HG03442 (cell line): ENCODE measurements around the gene MPIG6B.

Source experiments
- ATAC-seq: cut with Tn5 transposase; IDR thresholded peaks from one replicate; pipeline ENCODE4 v1.9.1; 2021; ENCODE audit warnings: mild to moderate bottlenecking, moderate library complexity; ENCODE audit not compliant: unreplicated experiment

The MPIG6B gene

DNA sequence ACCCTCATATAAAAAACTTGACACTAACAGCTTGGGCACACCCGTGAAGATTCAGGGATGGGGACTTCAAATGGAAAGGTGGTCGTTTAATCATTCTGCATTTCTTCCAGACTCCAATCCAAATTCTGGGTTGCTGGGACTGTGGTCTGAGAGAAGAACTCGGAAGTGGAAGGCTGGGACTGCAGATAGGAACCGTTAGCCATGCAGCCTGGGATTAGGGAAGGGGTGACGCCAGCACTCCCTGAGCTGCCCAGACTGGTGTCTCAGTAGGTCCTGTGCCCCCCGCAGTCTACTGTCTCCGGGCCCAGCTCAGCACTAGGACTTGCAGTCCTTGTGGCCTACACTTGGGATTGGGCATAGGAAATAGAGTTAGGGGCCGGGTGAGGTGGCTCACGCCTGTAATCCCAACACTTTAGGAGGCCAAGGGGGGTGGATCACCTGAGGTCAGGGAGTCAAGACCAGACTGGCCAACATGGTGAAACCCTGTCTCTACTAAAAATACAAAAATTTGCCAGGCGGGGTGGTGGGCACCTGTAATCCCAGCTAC, 13.7 kb downstream of the MPIG6B start:
- no peak for ATAC-seq

DNA sequence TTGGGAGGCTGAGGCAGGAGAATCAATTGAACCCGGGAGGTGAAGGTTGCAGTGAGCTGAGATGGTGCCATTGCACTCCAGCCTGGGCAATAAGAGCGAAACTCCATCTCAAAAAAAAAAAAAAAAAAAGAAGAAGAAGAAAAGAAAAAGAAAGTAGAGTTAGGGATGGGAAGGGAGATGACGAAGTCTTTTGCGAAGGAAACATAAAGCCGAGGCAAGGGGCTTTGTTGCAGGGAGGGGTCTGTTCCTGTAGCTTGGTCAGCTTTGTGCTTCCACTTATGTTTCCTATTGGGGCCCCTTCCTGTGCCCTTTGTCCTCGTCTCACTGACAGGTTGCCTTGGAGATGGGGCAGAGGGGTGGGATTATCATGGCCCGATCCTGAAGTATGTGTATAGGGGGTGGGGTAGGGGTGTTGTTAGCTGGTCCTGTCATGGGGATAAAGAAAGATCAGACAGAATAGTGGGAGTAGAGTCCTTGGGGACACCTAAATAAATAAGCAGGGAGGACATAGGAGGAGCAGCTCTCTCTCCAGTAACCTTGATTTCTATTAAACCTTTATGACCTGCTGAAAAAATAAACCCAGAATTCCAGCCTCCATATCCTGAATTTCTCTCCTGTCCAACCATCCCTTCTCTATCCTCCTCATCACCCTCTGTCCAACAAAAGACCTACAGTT, 14.3 kb downstream of the MPIG6B start:
- ATAC-seq = no peak

DNA sequence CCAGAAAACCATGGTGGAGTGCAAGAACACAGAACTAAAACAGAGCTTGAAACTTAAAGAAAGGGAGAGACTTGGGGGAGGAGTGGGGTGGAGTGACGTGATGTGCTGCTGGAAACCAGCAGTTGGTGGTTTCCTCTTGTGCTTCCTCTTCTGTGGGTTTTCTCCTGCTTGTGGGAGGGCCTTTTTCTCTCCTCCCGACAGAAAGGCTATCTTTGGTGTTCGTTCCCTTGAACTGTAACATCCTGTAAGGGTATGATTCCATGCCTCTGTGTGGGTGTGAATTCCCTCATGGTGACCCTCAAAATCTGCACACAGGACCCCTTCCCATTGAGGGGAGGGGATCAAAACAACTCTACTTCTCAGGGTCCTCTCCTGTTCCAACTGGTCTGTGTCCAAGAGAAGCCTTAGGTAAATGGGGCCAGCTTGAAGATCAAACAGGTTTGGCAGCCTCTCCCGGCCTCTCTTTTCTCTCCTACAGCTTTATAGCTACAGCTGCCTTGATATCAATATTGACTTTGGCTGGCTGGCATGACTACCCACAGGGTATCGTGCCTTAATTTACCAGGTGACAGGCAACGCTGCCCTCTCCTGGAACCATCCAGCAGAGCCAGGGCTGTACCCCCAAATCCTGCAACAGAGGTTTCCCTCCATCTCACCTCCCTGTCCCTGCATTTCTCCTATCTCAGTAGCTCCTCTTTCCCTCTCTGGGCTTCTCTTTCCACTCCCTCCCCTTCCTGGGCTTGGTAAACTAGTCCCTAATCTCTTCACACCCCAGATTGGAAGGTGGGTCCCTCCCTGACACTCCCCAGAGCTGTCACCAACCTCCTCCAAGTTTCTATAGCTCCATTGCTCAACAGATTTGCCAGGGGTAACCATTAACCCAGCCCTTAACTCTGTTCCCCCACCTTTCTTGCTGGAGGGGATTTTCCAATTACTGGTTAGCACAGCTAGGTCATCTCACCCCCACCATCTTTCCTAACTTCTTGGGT, 15.1 kb downstream of the MPIG6B start:
- ATAC-seq = no peak

- peak; percentile 76 for ATAC-seq
Observed at GRCh38 chr6:31739639-31740396, 16.6 kb downstream of the MPIG6B start, which contains the start of gene MSH5. TSS of gene MSH5 (plus strand) at chr6:31740005. CDS start at chr6:31740467, 462 bp downstream.

DNA sequence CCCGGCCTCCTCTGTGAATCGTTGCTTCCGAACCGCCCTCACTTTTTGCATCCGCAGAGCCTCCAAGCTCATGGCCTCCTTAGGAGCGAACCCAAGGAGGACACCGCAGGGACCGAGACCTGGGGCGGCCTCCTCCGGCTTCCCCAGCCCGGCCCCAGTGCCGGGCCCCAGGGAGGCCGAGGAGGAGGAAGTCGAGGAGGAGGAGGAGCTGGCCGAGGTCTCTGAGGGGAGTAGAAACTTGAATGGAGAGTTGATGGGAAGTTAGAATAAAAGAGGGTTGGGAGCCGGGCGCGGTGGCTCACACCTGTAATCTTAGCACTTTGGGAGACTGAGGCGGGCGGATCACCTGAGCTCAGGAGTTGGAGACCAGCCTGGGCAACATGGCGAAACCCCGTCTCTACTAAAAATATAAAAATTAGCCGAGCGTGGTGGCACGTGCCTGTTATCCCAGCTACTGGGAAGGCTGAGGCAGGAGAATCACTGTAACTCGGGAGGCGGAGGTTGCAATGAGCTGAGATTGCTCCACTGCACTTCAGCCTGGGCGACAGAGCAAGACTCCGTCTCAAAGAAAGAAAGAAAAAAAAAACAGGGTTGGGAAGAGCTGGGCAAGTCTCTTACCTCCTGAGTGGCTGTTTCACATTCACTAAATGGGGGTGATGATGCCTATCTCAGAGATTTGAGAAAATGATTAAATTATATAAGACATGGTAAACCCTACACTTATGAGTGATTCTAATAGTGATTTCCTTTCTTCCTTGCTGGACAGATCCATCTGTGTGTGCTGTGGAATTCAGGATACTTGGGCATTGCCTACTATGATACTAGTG, 17.4 kb downstream of the MPIG6B start:
- no peak for ATAC-seq

DNA sequence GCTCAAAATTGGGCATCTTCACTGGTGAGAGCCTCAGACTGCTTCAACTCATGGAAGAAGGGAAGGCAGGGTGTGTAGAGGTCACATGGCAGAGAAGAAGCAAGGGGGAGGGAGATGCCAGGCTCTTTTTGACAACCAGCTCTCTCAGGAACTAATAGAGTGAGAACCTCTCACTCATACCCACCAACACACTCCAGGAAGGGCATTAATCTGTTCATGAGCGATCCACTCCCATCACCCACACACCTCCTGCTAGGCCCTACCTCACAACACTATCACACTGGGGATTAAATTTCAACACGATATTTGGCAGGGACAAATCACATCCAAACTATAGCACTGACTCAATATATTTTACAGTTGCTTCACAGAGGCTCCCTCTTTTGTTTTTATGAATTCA, 18.6 kb downstream of the MPIG6B start:
- no peak for ATAC-seq

DNA sequence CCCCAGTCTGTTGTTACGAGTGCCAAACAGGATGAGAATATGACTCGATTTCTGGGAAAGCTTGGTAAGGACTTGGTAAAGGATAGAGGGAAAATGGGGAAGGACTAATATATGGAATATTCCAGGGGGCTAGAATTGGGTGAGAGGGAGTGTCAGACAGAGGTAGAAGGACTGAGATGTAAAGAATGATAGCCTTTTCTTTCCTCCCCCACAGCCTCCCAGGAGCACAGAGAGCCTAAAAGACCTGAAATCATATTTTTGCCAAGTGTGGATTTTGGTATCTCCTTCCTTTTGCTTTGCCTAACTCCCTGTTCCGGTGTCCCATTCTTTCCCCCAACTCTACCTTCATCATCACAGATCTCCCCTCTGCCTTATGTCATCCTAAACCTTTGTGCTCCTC, 19.7 kb downstream of the MPIG6B start:
- ATAC-seq = no peak

- no peak for ATAC-seq
Observed at GRCh38 chr6:31744422-31744821, 21.2 kb downstream of the MPIG6B start.

DNA sequence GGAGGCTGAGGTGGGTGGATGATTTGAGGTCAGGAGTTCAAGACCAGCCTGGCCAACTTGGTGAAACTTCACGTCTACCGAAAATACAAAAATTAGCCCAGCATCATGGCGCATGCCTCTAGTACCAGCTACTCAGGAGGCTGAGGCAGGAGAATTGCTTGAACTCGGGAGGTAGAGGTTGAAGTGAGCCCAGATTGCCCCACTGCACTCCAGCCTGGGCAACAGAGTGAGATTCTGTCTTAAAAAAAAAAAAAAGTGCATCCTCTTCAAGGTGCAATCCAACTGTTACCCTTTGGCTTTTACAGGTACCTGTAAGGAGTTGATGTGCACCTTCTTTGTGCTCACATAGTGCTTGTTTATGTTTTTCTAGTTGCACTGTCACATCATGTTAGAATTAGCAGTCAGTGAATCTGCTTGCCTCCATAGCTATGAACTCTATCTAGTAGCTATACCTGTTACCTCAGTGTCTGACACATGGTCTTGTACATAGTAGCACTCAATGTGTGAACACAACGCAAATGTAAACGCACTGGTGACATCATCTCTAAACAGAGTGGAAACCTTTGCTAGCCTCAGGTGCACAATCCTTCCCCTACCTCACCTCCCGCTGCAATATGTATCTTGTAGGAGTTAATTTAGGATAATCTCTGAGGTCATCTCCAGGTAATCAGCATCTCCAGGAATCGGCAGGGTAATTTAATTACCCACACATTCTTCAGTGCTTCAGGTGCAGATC, 26.3 kb downstream of the MPIG6B start:
- ATAC-seq = no peak

GRCh38 chr6:31750411-31751022, 27.3 kb downstream of the MPIG6B start:
- ATAC-seq = no peak

- no peak for ATAC-seq
Observed at GRCh38 chr6:31752739-31753319, 29.7 kb downstream of the MPIG6B start.

DNA sequence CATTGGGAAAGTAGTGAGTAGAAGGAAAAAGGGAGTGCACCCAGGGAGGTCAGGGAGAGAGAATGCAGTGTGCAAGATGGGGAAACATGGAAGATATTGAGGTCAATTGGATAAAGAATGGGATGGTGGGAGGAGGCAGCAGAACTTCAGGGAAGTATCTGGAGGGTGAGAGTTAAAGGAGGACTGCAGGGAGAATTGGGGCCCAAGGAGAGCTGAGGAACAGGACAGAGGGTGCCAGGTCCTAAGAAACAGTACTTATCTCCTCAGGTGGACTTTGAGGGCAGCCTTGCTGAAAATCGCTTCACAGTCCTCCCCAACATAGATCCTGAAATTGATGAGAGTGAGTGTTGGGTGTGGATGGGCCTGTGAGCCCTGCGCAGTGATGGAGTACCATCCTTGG, 35.1 kb downstream of the MPIG6B start:
- ATAC-seq = no peak

DNA sequence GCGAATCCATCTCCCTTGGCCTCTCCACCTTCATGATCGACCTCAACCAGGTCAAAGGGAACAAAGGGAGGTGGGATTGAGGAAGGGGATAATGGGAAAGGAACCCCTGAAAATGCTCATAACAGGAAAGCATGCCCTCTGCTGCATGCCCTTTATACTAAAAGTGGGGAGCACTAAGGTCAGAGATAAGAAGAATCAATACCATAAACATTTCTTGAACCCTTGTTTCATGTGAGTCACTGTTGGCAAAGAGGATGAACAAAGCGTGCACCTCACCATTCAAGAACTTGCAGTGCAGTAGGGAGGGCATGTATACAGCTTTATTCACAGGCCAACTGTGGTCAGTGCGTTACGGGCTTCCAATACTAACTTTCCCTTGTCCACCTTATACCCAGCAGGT, 37.6 kb downstream of the MPIG6B start:
- no peak for ATAC-seq

DNA sequence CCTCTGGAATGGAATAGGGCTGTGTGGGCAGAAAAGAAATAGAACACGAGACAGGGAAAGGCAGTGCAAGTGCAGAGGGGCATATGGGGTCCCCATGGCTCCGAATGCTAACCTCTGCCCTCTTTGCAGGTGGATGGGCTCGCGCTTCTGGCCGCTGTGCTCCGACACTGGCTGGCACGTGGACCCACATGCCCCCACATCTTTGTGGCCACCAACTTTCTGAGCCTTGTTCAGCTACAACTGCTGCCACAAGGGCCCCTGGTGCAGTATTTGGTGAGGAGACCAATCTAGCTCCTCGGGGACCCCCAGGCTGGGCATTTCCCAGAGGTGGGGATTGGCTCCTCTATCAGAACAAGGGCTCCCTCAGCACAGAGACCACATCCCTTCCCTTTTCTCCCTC, 38.2 kb downstream of the MPIG6B start:
- no peak for ATAC-seq

GRCh38 chr6:31762356-31762755, 39.2 kb downstream of the MPIG6B start, which contains the start of gene SAPCD1:
TSS of gene SAPCD1 (plus strand) at chr6:31762656. CDS start at chr6:31763055, 399 bp downstream.
- no peak for ATAC-seq

DNA sequence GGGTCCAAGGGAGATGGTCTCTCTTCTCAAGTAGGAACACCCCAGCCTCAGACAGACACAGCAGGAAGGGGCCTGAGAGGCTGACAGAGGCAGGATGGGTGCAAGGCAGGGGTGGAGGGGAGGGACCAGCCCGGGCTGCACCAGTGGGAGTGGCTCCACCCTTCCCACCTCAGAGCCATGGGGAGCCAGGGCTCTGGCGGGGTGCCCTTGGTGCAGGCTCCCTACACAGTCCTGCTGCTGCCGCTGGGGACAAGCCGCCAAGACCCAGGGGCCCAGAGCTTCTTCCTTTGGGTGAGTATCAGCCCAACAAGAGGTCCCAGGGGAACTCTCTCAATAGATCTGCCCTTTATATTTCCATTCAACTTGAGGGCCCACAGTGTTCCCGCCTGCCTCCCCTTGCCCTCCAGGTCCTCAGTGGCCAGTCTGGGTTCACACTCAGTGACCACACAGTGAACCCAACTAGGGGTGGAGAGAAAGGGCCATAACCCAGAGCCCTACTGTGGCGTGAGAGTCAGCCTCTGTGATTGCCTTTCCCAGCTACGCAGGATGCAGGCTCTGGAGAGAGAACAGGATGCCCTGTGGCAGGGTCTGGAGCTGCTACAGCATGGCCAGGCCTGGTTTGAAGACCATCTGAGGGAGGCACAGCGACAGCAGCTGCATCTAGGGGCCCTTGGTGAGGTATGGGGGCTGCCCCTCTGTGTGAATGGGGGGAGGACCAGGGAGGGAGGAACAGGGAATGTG, 39.9 kb downstream of the MPIG6B start:
- ATAC-seq = no peak

DNA sequence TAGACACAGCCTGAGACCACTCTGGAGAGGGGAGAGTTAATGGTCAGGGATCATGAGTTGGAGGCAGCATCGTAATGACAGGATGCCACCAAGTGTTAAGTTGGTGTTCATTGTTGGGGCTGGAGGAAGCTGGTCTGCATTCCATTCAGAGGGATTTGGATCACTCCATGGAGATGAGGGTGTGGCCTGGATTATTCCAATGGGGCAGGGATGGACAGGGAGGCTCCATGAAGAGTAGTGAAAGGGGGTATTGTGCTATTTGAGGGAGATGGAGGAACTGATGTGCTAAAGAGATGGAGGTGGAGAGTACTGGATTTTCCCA, 40.4 kb downstream of the MPIG6B start:
- ATAC-seq = no peak

- ATAC-seq = no peak
Observed at GRCh38 chr6:31764198-31764597, 41.0 kb downstream of the MPIG6B start.
